Right atrium auricular region (tissue), 2 donors: ENCODE measurements around the gene MAGI2. TPM values are rescaled to one million over a fixed set of nuclear protein-coding genes. Genes with fewer than 3 reads are reported as not detected.

Experiments
- DNase-seq: peaks from one replicate; pipeline ENCODE4 v3.0.0-alpha.2; 2019; ENCODE audit warnings: low spot score
- H3K27ac ChIP-seq, 2 donors: fragments of 200-600 bp; sonication (generic); 1 replicate in 1 of 2; 2 replicates in 1 of 2; pipeline ENCODE4 v1.5.1; 2016 to 2019
- H3K27me3 ChIP-seq, 2 donors: fragments of 200-600 bp; sonication (generic); one replicate each; pipeline versions ENCODE4 v1.5.1 to v1.6.0; 2017 to 2019
- H3K36me3 ChIP-seq: fragments of 200-600 bp; sonication (generic); one replicate; pipeline ENCODE4 v1.5.1; 2016
- H3K4me1 ChIP-seq, 2 donors: fragments of 200-600 bp; sonication (generic); one replicate each; pipeline versions ENCODE4 v1.5.1 to v1.6.0; 2017 to 2019
- H3K4me3 ChIP-seq, 2 donors: fragments of 200-600 bp; sonication (generic); 1 replicate in 1 of 2; 2 replicates in 1 of 2; pipeline ENCODE4 v1.5.1; 2017 to 2019; ENCODE audit warnings: mild to moderate bottlenecking in 1 of 2, moderate library complexity in 1 of 2
- H3K9me3 ChIP-seq, 2 donors: fragments of 200-600 bp; sonication (generic); one replicate each; pipeline ENCODE4 v1.5.1; 2019
- CTCF ChIP-seq, 2 donors: fragments of 200-600 bp; sonication (generic); IDR thresholded peaks; one replicate each; pipeline ENCODE4 v1.5.1; 2019; ENCODE audit warnings: antibody characterized with exemption in 2 of 2
- total RNA-seq, 2 donors: library from RNA; depleted of rRNA; stranded (reverse); fragments of >200 nt; gene quantifications; one replicate each; pipeline ENCODE4 v1.1.0, GENCODE V29; 2016

MAGI2 gene
- total RNA-seq, 2 donors from 2014 or later, result 5.9 to 6.0 TPM

- no peak for TF ChIP-seq CTCF (IDR thresholded peaks at IDR 0.05)
- Histone ChIP-seq H3K27me3 (no peaks in the 10 kb centered on the region), H3K4me1 (no peaks in the 10 kb centered on the region)
Measured at GRCh38 chr7:78074713-78075112, 1378.8 kb downstream of the MAGI2 start.

GRCh38 chr7:78073609-78074382 lies 1379.7 kb downstream of the MAGI2 start:
- Histone ChIP-seq H3K9me3 (no peaks in the 10 kb centered on the region), H3K4me1 (no peaks in the 10 kb centered on the region), H3K27me3 (no peaks in the 10 kb centered on the region), H3K4me3 (no peak overlapping the region), H3K27ac (no peak overlapping the region), H3K36me3 (no peaks in the 10 kb centered on the region)
- no peak for TF ChIP-seq CTCF (IDR thresholded peaks at IDR 0.05)
- no peak for DNase-seq

More at GRCh38 chr7:78074713-78075112, 1378.8 kb downstream of the MAGI2 start:
- no peak overlapping the region for H3K4me3 ChIP-seq
- DNase-seq, result no peak
- H3K9me3 ChIP-seq, result no peaks in the 10 kb centered on the region
- H3K36me3 ChIP-seq, result no peaks in the 10 kb centered on the region
- H3K27ac ChIP-seq, result no peak overlapping the region

- no peak for DNase-seq
- H3K27me3 ChIP-seq, result no peaks in the 10 kb centered on the region
- no peaks in the 10 kb centered on the region for H3K36me3 ChIP-seq
- no peak overlapping the region for H3K4me3 ChIP-seq
- TF ChIP-seq CTCF (IDR thresholded peaks at IDR 0.05), result no peak
- no peaks in the 10 kb centered on the region for H3K4me1 ChIP-seq
- H3K27ac ChIP-seq, result no peak overlapping the region
- H3K9me3 ChIP-seq, result no peaks in the 10 kb centered on the region
Measured at GRCh38 chr7:78072201-78072590, 1381.3 kb downstream of the MAGI2 start.

GRCh38 chr7:78071491-78072200 lies 1381.8 kb downstream of the MAGI2 start:
- Histone ChIP-seq H3K9me3 (no peaks in the 10 kb centered on the region), H3K27me3 (no peaks in the 10 kb centered on the region), H3K4me3 (no peak overlapping the region), H3K27ac (no peak overlapping the region), H3K36me3 (no peaks in the 10 kb centered on the region), H3K4me1 (no peaks in the 10 kb centered on the region)
- no peak for TF ChIP-seq CTCF (IDR thresholded peaks at IDR 0.05)
- DNase-seq, result no peak

GRCh38 chr7:78066599-78066998 lies 1386.9 kb downstream of the MAGI2 start:
- Histone ChIP-seq H3K36me3 (no peaks in the 10 kb centered on the region), H3K4me1 (no peaks in the 10 kb centered on the region), H3K9me3 (no peaks in the 10 kb centered on the region), H3K27me3 (no peaks in the 10 kb centered on the region), H3K27ac (no peak overlapping the region), H3K4me3 (no peak overlapping the region)
- TF ChIP-seq CTCF (IDR thresholded peaks at IDR 0.05), result no peak
- no peak for DNase-seq
